ENCODE data around the gene SERPINA4. TPM values are rescaled to one million over a fixed set of nuclear protein-coding genes. Genes with fewer than 3 reads are reported as not detected.

SERPINA4 gene
- total and polyA plus RNA-seq, 2 of the 13 experiments (the other 11 are each of a cell fraction or from before 2014, with no cell fraction given) = 39.1 to 57.8 TPM

GRCh38 chr14:94591871-94592270, 30.6 kb downstream of the SERPINA4 start (continued):
- peak; percentile 58; the same call in 1 of the 2 replicates for TF ChIP-seq ZBTB38 (CRISPR knock-in tag; IDR thresholded peaks at IDR 0.05)
- TF ChIP-seq POLR2A (IDR thresholded peaks at IDR 0.05; ENCODE audit: insufficient read depth in 1 of 2, low read depth in 2 of 2, low read length in 2 of 2) = peak in 1 of 2 experiments; percentile 32; a peak in 1 of 4 replicates
- no peak for TF ChIP-seq MIXL1 (CRISPR knock-in tag; IDR thresholded peaks at IDR 0.05)
- TF ChIP-seq ZNF737 (CRISPR knock-in tag; IDR thresholded peaks at IDR 0.05; ENCODE audit: borderline replicate concordance) = no peak
- no peak for TF ChIP-seq CBX2 (IDR thresholded peaks at IDR 0.05; ENCODE audit: low read depth, low read length)
- no peak for TF ChIP-seq CBX2 (CRISPR knock-in tag; IDR thresholded peaks at IDR 0.05; ENCODE audit: low read depth)
- no peak for TF ChIP-seq THYN1 (CRISPR knock-in tag; IDR thresholded peaks at IDR 0.05; ENCODE audit: borderline replicate concordance, low read depth)
- TF ChIP-seq ELF4 (CRISPR knock-in tag; IDR thresholded peaks at IDR 0.05; ENCODE audit: borderline replicate concordance) = no peak
- TF ChIP-seq PITX1 (CRISPR knock-in tag; IDR thresholded peaks at IDR 0.05) = no peak
- TF ChIP-seq ZNF687 (CRISPR knock-in tag; IDR thresholded peaks at IDR 0.05) = peak; percentile 54
- no peak for TF ChIP-seq ZNF275 (CRISPR knock-in tag; IDR thresholded peaks at IDR 0.05; ENCODE audit: borderline replicate concordance)
- TF ChIP-seq SOX13 (IDR thresholded peaks at IDR 0.05) = no peak
- TF ChIP-seq SOX13 (CRISPR knock-in tag; conservative IDR thresholded peaks at IDR 0.05 in 1 of 2, IDR thresholded peaks at IDR 0.05 in 1 of 2) = no peak
- TF ChIP-seq ZNF784 (CRISPR knock-in tag; IDR thresholded peaks at IDR 0.05; ENCODE audit: borderline replicate concordance) = no peak
- no peak for TF ChIP-seq GTF3A (CRISPR knock-in tag; conservative IDR thresholded peaks at IDR 0.05)
- TF ChIP-seq MTA1 (CRISPR knock-in tag; IDR thresholded peaks at IDR 0.05; ENCODE audit: borderline replicate concordance) = no peak
- TF ChIP-seq KDM2A (CRISPR knock-in tag; IDR thresholded peaks at IDR 0.05; ENCODE audit: borderline replicate concordance, low read depth) = 0 out of 2 replicates have a peak, but pooled peaks have one; percentile 23
- TF ChIP-seq MLLT10 (CRISPR knock-in tag; IDR thresholded peaks at IDR 0.05) = no peak
- TF ChIP-seq SP140L (CRISPR knock-in tag; IDR thresholded peaks at IDR 0.05; ENCODE audit: borderline replicate concordance) = no peak
- TF ChIP-seq SOX6 (IDR thresholded peaks at IDR 0.05) = no peak
- no peak for TF ChIP-seq SOX6 (CRISPR knock-in tag; IDR thresholded peaks at IDR 0.05)
- TF ChIP-seq SETDB1 (CRISPR knock-in tag; IDR thresholded peaks at IDR 0.05; ENCODE audit: borderline replicate concordance) = no peak
- TF ChIP-seq ZNF446 (CRISPR knock-in tag; IDR thresholded peaks at IDR 0.05) = no peak
- TF ChIP-seq ELK4 (CRISPR knock-in tag; IDR thresholded peaks at IDR 0.05; ENCODE audit: borderline replicate concordance) = no peak
- TF ChIP-seq STAG1 (CRISPR knock-in tag; IDR thresholded peaks at IDR 0.05) = 0 out of 2 replicates have a peak, but pooled peaks have one; percentile 10
- TF ChIP-seq ZNF7 (CRISPR knock-in tag; IDR thresholded peaks at IDR 0.05) = no peak

Data from HepG2 (cell line).